22Rv1 (cell line): Measurements from ENCODE around the gene ZNF431.
"Not testable (repeated sequence)": the region's sequence is repeated elsewhere in the genome, so short reads cannot be mapped to it uniquely, and the experiment has no call there.

Experiments
- H3K27ac ChIP-seq: fragments of 450-650 bp; 2 replicates; pipeline ENCODE4 v1.5.1; 2017
- ZFX ChIP-seq: fragments of 450-650 bp; IDR thresholded peaks from 2 replicates; pipeline ENCODE4 v1.6.1; 2017; ENCODE audit warnings: antibody characterized with exemption, borderline replicate concordance
- TF ChIP-seq, protein P1 (sequence below): fragments of 450-650 bp; IDR thresholded peaks from 2 replicates; pipeline ENCODE4 v1.5.1; 2017; ENCODE audit warnings: mild to moderate bottlenecking

ZNF431 gene

DNA sequence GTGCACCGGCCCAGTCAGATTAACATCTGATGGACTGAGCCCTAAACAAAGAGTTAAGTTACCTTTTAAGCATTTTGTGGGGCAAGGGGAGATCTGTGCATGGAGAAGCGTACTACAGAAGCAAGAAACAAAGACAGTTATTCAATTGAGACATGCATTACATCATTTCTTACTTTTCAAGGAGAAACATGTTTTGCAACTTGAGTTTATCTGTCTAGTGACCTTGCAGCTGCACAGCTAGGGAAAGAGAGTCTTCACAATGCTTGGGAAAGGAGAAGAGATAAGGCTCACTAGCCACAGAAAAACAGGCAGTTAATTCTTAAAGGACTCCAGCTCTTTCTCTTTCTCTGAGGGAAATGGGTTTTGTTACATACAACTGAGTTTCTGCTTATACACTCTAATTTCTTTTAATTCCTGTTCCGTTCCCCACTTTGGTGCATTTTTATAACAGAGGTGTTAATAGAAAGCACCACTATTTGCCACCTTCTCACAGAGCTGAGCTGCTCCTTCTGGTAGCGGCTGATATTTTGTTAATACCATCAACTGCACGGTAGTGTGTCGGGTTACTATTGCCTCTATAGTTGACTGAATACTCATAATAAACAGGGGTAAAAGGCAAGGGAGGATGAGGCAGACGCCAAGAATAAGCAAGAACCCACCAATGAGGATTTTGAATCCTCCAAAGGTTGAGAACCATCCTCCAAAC is 55.9 kb downstream of the ZNF431 start:
- H3K27ac ChIP-seq = no peak overlapping the region

DNA sequence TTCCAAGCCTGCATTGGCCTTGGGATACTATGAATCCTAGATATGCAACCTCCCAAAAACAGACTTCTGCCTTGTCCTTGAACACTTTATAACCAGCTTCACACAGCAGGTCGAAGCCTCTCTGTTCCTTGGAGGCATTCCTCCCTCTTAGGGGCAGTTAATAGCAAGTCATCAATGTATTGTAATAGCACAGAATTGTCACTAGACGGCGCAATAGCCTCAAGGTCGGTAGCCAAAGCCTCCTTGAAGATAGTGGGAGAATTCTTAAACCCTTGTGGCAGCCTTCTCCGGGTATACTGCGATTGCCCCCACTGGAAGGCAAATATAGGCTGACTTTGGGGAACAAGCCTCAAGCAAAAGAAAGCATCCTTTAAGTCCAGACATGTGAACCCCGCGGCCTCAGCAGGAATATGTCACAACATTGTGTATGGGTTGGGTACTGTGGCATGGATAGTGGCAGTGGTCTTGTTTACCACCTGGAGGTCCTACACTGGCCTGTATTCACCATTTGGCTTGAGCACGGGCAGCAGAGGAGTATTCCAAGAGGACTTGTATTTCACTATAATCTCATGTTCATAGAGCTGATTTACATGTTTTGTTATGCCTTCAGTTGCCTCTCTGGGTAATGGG is 61.1 kb downstream of the ZNF431 start:
- TF ChIP-seq, protein P1, sequence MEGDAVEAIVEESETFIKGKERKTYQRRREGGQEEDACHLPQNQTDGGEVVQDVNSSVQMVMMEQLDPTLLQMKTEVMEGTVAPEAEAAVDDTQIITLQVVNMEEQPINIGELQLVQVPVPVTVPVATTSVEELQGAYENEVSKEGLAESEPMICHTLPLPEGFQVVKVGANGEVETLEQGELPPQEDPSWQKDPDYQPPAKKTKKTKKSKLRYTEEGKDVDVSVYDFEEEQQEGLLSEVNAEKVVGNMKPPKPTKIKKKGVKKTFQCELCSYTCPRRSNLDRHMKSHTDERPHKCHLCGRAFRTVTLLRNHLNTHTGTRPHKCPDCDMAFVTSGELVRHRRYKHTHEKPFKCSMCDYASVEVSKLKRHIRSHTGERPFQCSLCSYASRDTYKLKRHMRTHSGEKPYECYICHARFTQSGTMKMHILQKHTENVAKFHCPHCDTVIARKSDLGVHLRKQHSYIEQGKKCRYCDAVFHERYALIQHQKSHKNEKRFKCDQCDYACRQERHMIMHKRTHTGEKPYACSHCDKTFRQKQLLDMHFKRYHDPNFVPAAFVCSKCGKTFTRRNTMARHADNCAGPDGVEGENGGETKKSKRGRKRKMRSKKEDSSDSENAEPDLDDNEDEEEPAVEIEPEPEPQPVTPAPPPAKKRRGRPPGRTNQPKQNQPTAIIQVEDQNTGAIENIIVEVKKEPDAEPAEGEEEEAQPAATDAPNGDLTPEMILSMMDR = peak; percentile 81
- TF ChIP-seq ZFX = no peak
- H3K27ac ChIP-seq = no peak overlapping the region

More for the DNA sequence above, 55.9 kb downstream of the ZNF431 start:
- TF ChIP-seq ZFX = no peak
- TF ChIP-seq, protein P1 = no peak

DNA sequence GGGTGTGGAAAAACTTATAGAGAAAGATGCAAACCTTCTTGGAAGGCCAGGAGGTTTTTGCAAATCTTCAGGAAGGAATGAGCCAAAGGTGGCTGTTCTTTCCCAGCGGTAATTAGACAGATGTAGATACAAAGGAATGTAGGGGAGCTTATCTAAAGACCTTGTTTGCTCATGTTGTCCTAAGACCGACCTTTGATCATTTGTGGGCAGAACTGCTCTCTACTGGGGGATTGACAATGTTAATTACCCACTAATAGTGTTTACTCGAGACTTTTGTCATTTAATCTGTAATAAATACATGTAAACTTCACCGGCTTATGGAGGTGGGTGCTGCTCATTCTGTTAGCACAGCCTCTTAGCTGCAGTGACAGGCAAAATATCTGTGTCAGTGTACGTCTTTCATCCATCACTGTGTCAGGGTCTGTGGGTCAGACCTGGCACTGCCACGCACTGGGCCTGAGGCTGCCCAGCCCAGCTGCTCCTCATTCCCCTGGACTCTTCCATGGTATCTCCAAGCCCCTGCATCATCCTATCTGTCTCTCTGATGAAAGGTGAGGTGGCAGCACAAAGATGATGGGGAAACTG is 68.3 kb downstream of the ZNF431 start:
- no peak overlapping the region for H3K27ac ChIP-seq
- TF ChIP-seq ZFX = no peak
- TF ChIP-seq, protein P1 = no peak

DNA sequence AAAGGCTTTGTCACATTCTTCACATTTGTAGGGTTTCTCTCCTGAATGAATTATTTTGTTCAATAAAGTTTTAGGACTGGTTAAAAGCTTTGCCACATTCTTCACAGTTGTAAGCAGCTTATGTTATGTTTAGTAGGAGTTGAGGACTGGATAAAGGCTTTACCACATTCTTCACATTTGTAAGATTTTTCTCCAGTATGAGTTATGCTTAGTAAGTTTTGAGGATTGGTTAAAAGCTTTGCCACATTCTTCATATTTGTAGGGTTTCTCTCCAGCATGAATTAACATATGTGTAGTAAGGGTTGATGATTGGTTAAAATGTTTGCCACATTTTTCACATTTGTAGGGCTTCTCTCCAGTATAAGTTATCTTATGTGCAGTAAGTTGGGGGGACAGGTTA is 79.9 kb downstream of the ZNF431 start:
- H3K27ac ChIP-seq = no peak overlapping the region
- TF ChIP-seq, protein P1 = no peak
- no peak for TF ChIP-seq ZFX

DNA sequence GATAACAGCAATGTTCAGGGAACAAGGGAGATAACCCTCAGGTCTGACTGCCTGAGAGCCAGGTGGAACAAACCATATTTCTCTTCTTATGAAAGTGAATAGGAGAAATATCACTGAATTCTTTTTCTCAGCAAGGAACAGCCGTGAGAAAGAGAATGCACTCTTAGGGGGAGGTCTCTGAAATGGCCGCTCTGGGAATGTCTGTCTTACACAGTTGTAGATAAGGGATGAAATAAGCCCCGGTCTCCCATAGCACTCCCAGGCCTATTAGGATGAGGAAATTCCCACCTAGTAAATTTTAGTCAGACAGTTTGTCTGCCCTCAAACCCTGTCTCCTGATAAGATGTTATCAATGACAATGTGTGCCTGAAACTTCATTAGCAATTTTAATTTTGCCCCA is 88.1 kb downstream of the ZNF431 start:
- not testable (repeated sequence) for H3K27ac ChIP-seq

DNA sequence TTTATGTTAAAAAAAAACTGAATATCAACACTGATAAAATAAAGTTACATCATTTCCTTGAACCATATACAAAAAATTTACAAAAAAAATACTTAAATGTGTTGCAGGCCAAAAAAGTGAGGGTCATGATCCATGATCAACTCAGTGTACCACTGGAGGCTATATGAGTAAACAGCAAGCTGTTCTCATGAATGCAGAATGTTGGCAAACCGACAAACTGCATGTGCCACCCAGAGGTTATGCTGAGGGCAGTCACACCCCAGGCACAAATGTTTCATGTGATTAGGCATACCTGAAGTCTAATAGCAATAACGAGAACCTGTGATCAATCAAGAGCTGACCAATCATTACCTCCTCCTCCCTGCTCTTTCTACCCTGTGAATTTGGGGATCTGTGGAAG is 91.9 kb downstream of the ZNF431 start:
- H3K27ac ChIP-seq = no peak overlapping the region

DNA sequence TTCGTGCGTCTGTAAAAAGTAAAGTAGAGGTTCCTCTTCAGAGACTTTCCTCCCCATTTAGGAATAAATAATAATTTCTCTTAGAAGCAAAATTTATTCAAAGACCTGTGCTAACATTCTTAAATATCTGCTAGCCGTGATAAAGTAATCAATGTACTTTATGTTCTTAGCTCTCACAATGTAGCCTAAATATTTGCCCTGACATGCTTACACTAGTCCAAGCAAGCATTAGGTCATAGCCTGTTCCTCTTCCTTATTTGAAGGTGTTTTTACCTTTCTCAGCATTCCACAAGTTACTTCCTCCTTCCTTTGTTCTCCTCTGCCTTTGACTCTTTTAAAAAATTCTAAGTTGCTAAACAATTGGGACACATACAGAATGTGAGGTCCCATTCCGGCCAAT is 94.9 kb downstream of the ZNF431 start:
- not testable (repeated sequence) for H3K27ac ChIP-seq

More for the DNA sequence above, 91.9 kb downstream of the ZNF431 start:
- no peak for TF ChIP-seq ZFX
- TF ChIP-seq, protein P1 = no peak

DNA sequence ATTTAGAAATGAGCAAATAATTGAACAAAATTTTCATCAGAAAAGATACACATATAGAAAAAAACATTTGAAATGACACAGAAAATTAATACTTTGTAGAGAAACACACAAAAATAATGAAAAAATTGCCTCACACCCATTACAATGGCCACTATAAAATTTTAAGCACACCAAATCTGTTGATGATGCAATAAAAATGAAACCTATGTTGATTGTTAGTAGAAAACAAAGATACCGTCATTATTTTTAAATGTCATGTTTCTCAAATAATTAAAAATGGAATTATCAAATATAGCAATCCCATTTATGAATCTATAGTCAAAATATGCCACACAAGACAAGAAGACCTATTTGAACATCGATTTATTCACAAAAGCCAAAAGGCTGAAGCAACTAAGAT is 96.8 kb downstream of the ZNF431 start:
- H3K27ac ChIP-seq = no peak overlapping the region
- TF ChIP-seq, protein P1 = no peak
- no peak for TF ChIP-seq ZFX
